Hematopoietic multipotent progenitor cell treated with erythropoietin and hydrocortisone succinate and interleukin-3 and kit ligand, for 8 days (in vitro differentiated cells): ENCODE measurements around the gene DPYSL3.

Experiments
- DNase-seq: peaks from one replicate; pipeline ENCODE4 v3.0.0-alpha.2; 2015

Gene DPYSL3

DNA sequence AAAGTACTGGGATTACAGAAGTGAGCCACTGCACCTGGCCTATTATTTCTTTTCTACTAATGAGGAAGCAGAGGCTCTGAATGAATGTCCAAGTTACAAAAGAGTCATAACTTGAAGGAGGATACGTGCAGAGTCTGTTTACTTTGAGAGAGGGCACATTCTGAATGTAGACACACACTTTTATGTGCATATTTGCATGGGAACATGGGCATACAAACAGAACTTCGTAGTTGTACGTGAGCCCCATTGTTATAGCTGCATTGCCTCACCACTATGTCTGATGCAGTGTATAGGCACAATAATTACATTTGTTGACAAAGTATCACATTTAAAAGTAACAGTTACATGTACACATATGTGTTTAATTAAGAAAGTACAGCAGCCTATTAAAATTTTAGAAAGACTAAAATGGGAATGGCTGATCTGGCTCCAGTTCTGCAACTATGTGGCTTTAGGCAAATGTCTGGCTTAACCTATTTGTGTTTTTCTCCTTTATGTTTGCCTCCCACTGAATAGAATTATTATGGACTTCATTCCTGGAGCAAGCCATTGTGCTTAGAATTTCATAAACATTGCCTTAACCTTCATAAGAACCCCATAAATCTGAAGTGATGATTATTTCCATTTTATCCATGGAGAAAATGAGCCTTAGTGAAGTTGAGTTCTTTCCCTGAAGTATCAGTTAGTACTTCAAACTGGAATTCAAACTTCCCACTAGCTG lies 3.0 kb upstream of the DPYSL3 start:
- no peak for DNase-seq

DNA sequence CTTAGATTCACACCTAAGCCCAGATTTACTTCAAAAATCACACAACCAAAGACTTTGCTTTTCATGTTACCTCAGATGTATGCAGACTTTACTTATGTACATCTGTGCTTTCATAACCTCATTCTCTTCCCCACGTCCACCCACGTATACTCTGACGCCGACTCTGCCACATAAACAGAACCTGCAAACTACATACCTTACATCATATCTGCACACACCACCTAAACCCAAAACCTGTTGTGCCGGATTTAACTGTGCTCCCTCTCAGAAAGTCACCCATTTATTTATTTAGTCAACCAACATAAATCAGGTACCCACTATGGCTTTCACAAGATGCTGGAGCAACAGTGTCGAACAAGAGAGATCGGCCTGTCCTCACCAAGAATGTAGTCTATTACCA lies 1.0 kb upstream of the DPYSL3 start:
- no peak for DNase-seq

DNA sequence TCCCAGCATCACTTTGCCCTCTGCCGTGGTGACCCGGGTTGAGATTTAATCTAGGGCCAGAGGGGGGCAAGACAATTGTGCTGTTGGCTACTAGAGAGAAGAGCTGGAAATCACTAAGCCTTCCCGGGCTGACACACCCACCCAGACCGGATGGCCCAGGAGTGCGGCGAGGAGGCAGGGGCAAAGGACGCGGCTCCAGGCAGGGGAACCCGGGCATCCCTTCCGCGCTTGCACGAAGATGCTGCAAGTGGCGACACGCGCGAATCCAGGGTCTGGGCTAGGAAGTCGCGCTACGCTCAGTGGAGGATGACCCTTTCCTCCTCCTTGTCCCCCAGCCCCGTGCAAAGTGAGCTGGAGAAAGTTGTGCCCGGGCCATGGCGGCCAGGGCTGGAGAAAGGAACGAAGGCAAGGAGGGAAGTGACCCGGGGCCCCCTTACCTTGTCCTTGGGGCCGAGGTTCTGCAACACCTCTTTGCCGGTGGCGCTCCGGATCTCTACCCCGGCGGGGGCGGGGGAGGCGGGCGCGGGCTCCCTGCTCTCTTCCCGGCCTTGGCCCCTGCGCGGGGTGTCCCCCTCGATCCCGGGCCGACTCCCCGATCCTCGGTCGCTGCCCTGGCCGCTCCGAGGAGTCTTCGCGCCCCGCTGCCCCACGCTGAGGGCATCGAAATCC lies 693 bp downstream of the DPYSL3 start:
- DNase-seq, result no peak

DNA sequence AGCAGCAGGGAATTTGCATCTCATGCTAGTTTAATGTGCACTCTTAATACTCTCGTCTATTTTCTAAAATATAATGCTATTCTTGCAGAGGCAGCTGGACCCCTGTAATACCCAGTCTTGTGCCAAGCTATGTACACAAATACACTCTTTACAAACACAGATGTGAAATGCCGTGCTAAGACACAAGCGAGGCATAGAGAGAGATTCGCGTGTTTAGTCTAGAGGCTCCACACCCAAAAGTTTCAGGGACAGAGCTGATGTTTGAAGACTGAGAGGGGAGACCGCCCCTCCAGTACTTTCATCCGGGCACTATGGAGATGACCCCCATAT lies 1.2 kb downstream of the DPYSL3 start:
- no peak for DNase-seq

DNA sequence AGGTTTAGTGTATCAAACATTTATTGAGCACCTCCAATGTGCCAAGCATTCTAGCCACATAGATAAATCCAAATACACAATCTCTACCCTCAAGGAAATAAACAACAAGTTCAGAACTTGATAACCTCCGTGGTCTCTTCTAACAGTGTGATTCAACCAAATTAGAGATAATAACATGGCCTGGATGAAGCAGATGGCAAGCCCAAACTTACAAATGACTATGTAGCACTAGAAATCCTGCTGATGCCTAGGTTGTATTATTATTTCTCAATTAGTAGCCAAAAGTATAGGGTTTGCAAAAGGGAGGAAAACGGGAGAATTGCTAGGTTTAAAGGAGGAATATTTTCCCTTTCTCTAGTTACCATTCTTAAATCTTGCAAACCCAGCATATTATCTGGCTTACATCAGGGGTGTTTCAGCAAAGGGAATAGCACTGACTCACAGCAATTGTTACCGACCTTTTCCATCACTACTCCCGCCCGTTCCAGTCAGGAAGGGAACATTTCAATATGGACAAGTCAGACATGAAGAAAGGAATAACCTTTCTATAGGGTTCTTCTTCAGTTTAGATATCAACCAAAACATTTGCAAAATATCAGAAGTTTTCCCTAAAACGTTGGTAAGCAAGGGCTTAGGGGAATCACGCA lies 2.3 kb downstream of the DPYSL3 start:
- no peak for DNase-seq

DNA sequence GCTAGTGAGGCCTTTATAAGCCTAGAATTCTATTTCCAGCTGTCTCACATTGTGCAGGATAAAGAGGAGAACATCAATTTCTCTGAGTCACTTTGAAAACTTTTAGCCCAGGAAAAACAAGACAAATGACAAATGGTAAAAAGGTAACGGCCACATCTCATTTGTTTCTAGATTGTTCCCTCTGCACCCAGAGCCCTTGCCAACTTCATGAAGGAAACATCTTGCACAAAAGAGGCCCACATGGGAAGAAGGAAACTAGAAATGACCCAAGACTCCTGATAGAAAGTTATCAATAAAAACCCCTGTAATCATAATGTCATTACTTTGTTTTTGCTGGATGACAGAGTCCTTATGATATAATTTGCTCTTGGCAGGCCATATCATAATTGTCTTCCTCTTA lies 5.3 kb downstream of the DPYSL3 start:
- DNase-seq, result no peak

DNA sequence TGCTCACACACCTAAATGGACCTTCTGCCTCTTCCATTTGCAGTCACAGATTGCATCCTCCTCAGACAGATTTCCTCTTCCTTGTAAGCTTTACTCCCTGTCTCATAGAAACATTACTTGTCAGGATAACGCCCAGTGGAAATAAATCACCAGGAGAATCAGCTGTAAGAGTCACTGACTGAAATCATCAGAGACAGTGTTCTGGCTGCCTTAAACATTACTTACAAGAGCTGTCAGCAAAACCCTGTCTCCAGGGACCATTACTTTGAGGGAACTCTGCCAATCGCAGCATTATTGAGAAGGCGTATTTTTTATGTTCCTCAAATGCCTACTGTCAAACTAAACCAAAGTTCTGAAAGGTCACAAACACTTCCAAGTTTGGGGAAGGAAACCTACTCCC lies 5.9 kb downstream of the DPYSL3 start:
- no peak for DNase-seq

DNA sequence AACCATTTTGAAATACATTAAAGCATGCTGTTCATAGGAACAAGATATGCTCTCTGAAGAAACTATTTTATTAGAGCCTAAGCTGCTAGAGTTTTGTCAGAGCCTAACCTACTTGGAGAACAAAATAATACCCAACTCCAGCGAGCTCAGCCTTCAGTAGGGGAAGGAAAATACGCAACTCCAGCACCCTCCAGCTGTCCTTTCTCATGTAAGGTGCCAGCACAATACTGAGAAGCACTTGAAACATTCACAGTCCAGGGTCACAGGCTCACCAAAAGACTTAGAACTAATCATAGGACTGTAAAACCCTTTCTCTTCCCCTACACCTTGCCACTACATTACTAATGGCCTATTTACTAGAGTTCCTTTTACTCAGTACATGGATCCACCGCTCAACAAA lies 18.9 kb downstream of the DPYSL3 start:
- no peak for DNase-seq

DNA sequence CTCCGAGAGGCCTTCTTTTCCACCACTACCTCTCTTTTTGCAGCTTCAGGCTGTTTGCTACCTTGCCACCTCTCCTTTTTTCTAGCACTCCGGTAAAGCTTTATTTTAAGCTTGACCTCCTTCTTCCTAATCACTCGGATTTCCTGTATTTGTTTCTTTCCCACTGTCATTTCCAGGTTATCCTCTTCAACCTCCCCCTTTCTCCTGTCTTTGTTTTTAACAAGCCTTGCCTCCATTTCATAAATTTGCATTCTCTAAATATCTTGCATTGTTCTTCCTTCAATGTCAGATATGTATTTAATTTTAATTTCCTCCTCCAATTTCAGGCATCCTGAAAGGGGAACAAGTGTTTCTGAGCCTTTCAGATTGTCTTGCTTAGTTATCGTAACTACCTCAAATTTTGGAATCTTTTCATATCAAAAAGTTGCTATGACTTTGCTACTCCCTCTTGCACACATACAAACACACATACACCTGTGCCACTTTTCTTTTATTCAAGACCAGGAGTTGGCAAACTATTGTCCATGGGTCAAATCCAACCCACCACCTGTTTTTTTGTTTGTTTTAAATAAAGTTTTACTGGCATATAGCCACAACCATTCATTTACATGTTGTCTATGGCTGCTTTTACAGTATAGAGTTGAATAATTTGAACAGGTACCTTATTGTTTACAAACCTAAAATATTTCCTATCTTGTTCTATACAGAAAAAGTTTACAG lies 22.7 kb downstream of the DPYSL3 start:
- no peak for DNase-seq

DNA sequence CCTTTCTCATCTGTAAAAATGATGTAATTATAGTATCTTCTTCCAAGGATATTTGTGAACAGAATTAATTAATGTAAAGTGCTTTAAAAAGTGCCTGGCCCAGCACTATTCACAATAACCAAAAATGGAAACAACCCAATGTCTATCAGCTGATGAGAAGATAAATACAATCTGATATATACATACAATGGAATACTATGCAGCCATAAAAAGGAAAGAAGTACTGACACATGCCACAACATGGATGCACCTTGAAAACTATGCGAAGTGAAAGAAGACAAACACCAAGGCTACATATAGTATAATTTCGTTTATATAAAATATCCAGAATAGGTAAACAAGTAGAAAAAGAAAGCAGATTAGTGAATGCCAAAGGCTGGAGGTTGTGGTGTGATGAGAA lies 24.1 kb downstream of the DPYSL3 start:
- DNase-seq, result no peak

DNA sequence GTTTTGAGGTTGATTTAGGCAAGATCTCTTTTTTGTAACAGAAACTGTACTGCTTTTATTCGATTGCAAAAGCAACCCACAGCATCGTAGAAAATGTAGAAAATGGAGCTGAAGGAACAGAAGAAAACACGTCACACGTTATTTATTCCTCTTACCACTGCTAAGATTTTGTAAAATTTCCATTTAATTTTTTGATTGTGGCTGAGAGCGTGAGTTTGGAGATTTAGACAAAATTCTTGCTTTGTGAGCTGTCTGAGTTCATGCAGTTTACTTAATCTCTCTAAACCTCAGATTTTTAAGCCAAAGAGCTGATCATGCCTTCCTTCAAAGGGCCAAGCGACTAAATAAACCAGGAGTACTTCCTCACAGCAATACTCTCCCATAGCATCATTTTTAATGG lies 24.8 kb downstream of the DPYSL3 start:
- DNase-seq, result no peak

DNA sequence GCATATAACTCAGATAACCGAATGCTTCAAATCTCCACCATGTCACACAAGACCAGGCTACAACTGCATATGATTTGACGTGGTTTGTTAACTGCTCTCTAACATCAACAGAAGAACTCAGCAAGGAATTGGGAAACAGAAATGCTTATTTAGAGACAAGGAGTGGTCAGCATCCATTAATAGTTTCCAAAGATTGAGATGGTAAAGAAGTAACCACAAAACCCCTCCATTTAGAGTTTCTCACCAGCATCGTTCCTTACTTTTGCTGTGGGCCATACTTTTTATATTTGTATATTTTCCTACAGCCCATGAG lies 25.2 kb downstream of the DPYSL3 start:
- DNase-seq, result no peak

DNA sequence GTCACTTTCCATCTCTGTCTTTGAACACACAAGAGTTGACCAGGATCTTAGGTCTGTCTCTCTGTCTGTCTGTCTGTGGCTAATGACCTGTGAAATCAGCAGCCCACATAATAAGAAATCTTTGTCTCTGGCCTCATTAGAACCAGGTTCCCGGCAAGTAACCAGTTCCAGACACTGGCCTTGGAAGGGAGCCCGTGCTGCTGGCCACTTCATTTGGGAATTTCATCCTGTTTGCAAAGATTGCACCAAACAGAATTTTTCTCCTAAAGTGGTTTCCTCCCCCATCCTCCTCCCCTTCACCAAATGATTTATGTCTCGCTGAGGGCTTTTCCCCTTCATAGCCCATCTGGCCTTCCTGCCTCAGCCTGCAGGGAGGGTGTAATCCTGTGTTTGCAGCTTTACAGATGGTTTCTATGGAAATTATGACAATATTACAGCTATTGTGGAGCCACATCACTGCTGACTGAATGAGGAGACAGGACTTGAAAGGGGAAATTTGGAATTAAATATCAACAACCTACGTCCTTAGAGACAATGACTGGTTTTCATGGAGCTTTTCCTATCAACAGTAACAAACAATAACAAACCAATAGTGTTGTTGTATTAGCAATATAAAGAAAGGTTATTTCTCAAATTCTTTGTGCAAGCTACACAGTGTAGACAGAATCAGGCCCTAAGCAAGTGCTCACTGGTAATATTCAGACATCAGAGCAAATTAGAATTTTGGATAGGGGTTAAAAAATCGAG lies 25.7 kb downstream of the DPYSL3 start:
- DNase-seq, result no peak

DNA sequence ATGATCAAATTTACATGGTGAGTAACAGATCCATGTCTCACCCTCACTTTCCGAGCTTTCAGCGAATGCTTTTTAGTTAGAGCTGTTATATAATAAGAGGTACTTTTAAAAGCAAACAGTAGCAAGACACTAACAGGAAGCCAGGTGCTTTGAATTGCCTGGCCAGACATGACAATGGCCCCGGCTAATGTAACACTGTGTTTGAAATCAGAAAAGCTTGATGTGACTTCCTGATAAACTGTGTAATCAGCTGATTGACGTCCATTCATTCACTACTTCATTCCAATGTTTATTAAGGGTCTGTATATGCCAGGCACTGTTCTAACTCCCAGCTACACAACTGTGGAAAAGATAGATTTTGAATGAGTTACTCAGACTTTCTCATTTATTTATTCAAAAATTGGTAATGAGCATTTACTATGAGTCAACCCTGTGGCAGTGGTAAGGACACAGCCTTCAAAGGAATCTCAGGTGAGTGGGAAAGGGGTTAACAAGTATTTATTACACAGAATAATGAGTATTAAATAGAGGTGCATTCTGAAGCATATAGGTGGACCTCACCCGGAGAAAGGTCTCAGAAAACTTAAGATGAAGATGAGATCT lies 26.6 kb downstream of the DPYSL3 start:
- DNase-seq, result no peak

DNA sequence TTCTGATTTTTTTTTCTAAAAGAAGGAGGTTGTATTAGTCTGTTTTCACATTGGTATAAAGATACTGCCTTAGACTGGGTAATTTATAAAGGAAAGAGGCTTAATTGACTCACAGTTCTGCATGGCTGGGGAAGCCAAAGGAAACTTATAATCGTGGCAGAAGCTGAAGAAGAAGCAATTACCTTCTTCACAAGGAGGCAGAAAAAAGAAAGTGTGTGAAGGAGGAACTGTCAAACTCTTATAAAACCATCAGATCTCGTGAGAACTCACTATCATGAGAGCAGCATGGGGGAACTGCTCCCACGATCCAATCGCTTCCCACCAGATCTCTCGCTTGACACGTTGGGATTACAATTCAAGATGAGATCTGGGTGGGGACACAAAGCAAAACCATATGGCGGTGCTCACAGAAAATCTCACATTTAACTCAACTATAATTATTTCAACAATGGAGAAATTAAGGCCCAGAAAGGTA lies 27.1 kb downstream of the DPYSL3 start:
- DNase-seq, result no peak

DNA sequence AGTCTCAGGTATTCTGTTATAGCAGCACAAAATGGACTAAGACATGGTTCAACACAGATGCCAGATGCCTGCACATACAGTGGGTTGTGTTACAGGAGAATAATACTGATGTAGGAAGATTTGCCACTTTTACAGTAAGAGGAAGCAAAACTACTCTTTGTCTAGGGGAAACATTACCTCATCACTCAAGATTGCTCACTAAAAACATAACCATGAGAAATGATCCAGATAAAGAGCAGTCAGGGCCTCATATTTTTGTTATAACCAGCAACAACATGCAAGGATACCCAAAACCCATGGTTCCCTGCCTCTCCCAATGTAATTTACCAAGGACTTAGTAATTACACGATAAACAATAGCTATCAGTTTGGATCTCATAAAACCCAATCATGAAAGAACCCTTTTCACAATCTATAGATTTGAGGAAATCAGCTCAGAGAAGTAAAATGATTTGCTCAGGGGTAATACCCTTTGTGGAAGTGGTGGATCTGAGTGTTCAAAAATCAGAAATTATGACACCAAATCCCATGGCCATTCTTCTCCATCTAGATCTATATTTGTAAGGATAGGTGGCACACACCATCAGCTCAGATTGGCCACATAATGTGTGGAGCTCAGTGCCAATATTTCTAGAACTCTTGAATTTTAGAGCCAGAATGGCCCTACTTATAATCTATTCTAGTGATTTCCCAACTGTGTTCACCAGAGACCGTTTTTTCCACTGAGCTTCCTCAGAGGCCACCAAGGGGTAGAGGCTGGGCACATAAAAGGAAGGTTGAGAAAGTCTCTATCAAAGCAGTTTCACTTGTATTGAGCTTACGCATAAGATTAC lies 27.8 kb downstream of the DPYSL3 start:
- no peak for DNase-seq

DNA sequence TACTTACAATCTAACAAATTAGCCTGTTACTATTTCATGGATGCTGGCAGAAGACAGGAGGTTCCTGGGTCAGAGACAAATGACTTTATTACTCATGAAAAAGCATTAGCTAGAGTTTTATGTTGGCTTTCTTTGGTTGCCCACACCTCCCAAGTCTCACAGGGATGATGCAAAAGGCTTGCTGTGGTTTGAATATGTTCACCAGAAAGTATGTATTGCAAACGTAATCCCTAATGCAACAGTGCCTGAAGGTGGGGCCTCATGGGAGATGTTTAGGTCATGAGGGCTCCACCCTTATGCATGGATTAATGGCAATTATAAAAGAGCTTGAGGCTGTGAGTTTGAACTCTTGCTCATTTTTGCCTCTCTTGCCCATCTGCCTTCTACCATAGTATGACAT lies 28.5 kb downstream of the DPYSL3 start:
- DNase-seq, result no peak

DNA sequence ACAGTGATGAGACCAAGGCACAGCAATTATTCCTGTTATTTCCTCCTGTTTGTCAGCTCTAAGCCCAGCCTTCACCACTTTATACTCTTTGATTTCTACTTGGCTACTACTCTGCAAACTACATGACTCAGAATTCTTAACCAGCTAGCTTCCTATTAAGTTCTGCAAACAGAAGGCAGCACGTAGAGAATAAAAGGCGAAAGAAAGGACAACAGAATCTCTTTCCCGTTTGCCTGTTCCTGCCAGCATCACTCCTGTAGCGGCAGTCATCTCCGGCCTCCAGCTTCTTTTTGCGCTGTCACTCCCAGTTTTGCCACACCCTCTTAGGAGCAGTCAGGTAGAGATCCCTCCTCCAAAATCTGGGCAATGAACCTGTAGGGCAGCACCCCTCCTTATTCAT lies 29.9 kb downstream of the DPYSL3 start:
- no peak for DNase-seq

DNA sequence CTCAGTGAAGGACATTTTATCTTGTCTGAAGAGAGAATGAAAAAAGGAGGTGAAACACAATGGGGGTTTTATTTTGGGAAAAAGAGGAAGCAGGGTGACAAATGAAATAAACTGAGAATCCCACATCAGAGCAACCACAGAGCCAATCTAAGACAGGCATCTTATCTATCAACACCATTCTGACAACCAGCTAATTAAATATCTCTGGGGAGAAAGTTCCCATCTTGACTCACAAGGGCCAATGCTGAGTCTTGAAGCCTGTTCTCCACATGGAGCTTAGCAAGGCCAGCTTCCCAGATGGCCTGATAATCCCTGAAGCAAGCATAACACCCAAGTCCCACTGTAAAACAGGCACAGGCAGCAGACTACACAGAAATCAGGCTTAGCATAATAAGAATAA lies 30.4 kb downstream of the DPYSL3 start:
- peak; percentile 55 for DNase-seq

DNA sequence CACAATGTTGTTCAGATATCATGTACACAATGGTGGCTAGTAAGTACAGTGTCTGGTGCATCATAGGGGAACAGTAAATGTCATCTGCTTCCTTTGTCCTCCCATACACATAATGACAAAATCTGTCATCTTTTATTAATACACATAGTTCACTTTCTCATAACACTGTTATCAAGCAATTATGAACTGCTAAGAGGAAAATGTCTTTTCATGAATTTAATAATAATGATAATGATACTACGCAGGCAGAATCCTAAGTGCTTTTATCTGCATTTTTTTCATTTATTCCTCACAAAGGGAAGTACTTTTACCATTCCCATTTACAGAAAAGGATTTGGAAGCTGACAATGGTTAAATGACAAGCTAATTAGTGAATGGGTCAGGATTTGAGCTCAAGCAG lies 35.7 kb downstream of the DPYSL3 start:
- DNase-seq, result no peak

DNA sequence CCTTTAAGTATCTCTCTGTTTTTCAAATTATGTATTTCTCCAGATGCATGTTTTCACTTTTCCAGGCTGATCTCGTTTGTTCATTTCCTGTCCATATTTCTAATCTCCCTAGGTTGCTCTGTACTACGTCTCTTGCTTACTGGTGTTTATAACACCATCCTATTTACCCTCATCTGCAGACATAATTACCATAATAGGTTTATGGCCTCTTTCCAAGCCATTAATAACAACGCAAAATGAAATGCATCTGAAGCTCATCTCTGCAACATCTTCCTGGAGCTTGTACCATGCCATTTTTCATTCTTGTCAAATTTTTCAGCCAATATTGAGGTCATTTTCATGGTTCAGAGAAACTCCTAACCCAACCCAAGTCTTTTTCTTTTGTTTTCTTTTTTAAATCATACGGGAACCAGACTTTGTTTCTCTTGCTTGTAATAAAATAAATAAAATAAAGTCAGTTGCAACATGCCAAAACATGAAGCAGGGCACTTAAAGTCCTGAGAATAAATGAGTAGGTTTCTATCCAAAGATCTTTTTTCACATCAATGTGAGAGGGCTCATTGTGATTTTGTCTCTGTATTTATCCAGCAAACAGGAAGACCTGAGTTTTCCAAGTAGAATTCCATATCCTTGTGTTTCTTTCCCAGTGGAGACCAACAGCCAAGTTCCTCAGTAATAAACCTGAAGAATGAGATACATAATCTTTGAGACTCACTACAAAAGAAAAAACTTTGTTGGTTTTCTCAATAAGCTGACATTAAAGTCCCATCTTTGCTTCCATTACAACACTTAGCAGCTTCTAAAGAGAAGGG lies 37.0 kb downstream of the DPYSL3 start:
- no peak for DNase-seq
